ENCODE measurements around the gene RIC3. TPM values are rescaled to one million over a fixed set of nuclear protein-coding genes. Genes with fewer than 3 reads are reported as not detected.

Gene RIC3
- total RNA-seq, 1 experiment from 2014 or later: not detected

- Histone ChIP-seq H3K4me1 (peaks cover 14% of the 10 kb centered on the region), H3K27me3 (peaks cover 5% of the 10 kb centered on the region), H3K36me3 (no peaks in the 10 kb centered on the region), H3K4me3 (peak within 1 kb of the TSS; percentile 62), H3K9me3 (replicated peaks) (no peaks in the 10 kb centered on the region), H3K27ac (no peak within 1 kb of the TSS)
- peak in 1 of 2 experiments; percentile 34 for DNase-seq
These were observed 87.9 kb downstream of the RIC3 start, which contains the start of gene TUB for GRCh38 chr11:8080674-8081590. Gene TUB, plus strand, starts transcription at chr11:8081211. Its CDS starts 300 bp downstream, at chr11:8081511.

- H3K27ac ChIP-seq: no peak overlapping the region
- no peak for DNase-seq
- H3K27me3 ChIP-seq: peaks cover 5% of the 10 kb centered on the region
- peaks cover 6% of the 10 kb centered on the region; the same call in 1 of the 2 replicates for H3K4me1 ChIP-seq
- H3K4me3 ChIP-seq: peak overlapping the region; percentile 62
- no peaks in the 10 kb centered on the region for H3K9me3 ChIP-seq (replicated peaks)
- no peaks in the 10 kb centered on the region for H3K36me3 ChIP-seq
These were observed 88.7 kb downstream of the RIC3 start for GRCh38 chr11:8080069-8080670.

GRCh38 chr11:8079111-8079675 is 89.6 kb downstream of the RIC3 start:
- Histone ChIP-seq H3K27me3 (peaks cover 5% of the 10 kb centered on the region), H3K9me3 (replicated peaks) (no peaks in the 10 kb centered on the region), H3K27ac (no peak overlapping the region), H3K4me1 (peaks cover 3% of the 10 kb centered on the region; the same call in 1 of the 2 replicates), H3K36me3 (no peaks in the 10 kb centered on the region), H3K4me3 (no peak overlapping the region)
- DNase-seq: no peak

GRCh38 chr11:8075119-8075726 is 93.6 kb downstream of the RIC3 start:
- no peak for DNase-seq
- Histone ChIP-seq H3K9me3 (replicated peaks) (no peaks in the 10 kb centered on the region), H3K27ac (no peak overlapping the region), H3K4me3 (no peak overlapping the region), H3K36me3 (no peaks in the 10 kb centered on the region), H3K4me1 (peaks cover 31% of the 10 kb centered on the region), H3K27me3 (peaks cover 4% of the 10 kb centered on the region)

- Histone ChIP-seq H3K27me3 (no peaks in the 10 kb centered on the region), H3K4me1 (peaks cover 55% of the 10 kb centered on the region), H3K27ac (peak overlapping the region; percentile 20; the same call in 1 of the 2 replicates), H3K4me3 (no peak overlapping the region), H3K36me3 (no peaks in the 10 kb centered on the region), H3K9me3 (replicated peaks) (no peaks in the 10 kb centered on the region)
- DNase-seq: peak; percentile 90 to 93
These were observed 96.9 kb downstream of the RIC3 start for GRCh38 chr11:8071616-8072581.

GRCh38 chr11:8070417-8071115 is 98.3 kb downstream of the RIC3 start:
- peak in 1 of 2 experiments; percentile 65 for DNase-seq
- no peaks in the 10 kb centered on the region for H3K36me3 ChIP-seq
- H3K9me3 ChIP-seq (replicated peaks): no peaks in the 10 kb centered on the region
- no peaks in the 10 kb centered on the region for H3K27me3 ChIP-seq
- peaks cover 55% of the 10 kb centered on the region for H3K4me1 ChIP-seq
- no peak overlapping the region for H3K27ac ChIP-seq
- H3K4me3 ChIP-seq: no peak overlapping the region

GRCh38 chr11:8069771-8070170 is 99.1 kb downstream of the RIC3 start:
- H3K27ac ChIP-seq: no peak overlapping the region

GRCh38 chr11:8068605-8069221 is 100.1 kb downstream of the RIC3 start:
- peaks cover 55% of the 10 kb centered on the region for H3K4me1 ChIP-seq
- H3K36me3 ChIP-seq: no peaks in the 10 kb centered on the region
- H3K27ac ChIP-seq: peak overlapping the region; percentile 72
- H3K4me3 ChIP-seq: peak overlapping the region; percentile 13
- peak; percentile 81 to 85 for DNase-seq
- H3K27me3 ChIP-seq: no peaks in the 10 kb centered on the region
- no peaks in the 10 kb centered on the region for H3K9me3 ChIP-seq (replicated peaks)

More at GRCh38 chr11:8069771-8070170, 99.1 kb downstream of the RIC3 start:
- Histone ChIP-seq H3K36me3 (no peaks in the 10 kb centered on the region), H3K4me1 (peaks cover 55% of the 10 kb centered on the region), H3K9me3 (replicated peaks) (no peaks in the 10 kb centered on the region), H3K27me3 (no peaks in the 10 kb centered on the region), H3K4me3 (no peak overlapping the region)
- DNase-seq: no peak

- no peaks in the 10 kb centered on the region for H3K9me3 ChIP-seq (replicated peaks)
- peak overlapping the region; percentile 72 for H3K27ac ChIP-seq
- DNase-seq: peak; percentile 50 to 66
- no peaks in the 10 kb centered on the region for H3K27me3 ChIP-seq
- no peaks in the 10 kb centered on the region for H3K36me3 ChIP-seq
- H3K4me1 ChIP-seq: peaks cover 51% of the 10 kb centered on the region
- H3K4me3 ChIP-seq: peak overlapping the region; percentile 13
These were observed 100.8 kb downstream of the RIC3 start for GRCh38 chr11:8067929-8068575.

GRCh38 chr11:8067567-8067928 is 101.3 kb downstream of the RIC3 start:
- H3K36me3 ChIP-seq: no peaks in the 10 kb centered on the region
- DNase-seq: no peak
- H3K4me1 ChIP-seq: peaks cover 45% of the 10 kb centered on the region
- no peak overlapping the region for H3K27ac ChIP-seq
- no peak overlapping the region for H3K4me3 ChIP-seq
- H3K27me3 ChIP-seq: no peaks in the 10 kb centered on the region
- no peaks in the 10 kb centered on the region for H3K9me3 ChIP-seq (replicated peaks)

- no peaks in the 10 kb centered on the region for H3K36me3 ChIP-seq
- peaks cover 42% of the 10 kb centered on the region for H3K4me1 ChIP-seq
- H3K27me3 ChIP-seq: no peaks in the 10 kb centered on the region
- no peak overlapping the region for H3K27ac ChIP-seq
- H3K9me3 ChIP-seq (replicated peaks): no peaks in the 10 kb centered on the region
- DNase-seq: no peak
- H3K4me3 ChIP-seq: no peak overlapping the region
These were observed 101.8 kb downstream of the RIC3 start for GRCh38 chr11:8066911-8067455.

GRCh38 chr11:8066036-8066910 is 102.6 kb downstream of the RIC3 start:
- no peaks in the 10 kb centered on the region for H3K36me3 ChIP-seq
- H3K9me3 ChIP-seq (replicated peaks): no peaks in the 10 kb centered on the region
- no peaks in the 10 kb centered on the region for H3K27me3 ChIP-seq
- peaks cover 35% of the 10 kb centered on the region for H3K4me1 ChIP-seq
- no peak for DNase-seq
- H3K27ac ChIP-seq: no peak overlapping the region
- H3K4me3 ChIP-seq: no peak overlapping the region

Data from SJCRH30 (cell line).